RCC 7860 (cell line): ENCODE measurements around the gene ZBTB5.
A peak's percentile ranks its signal among the peaks of the same experiment; 100 is the strongest.
"Not testable (repeated sequence)": the region's sequence is repeated elsewhere in the genome, so short reads cannot be mapped to it uniquely, and the experiment has no call there.

Experiments
- DNase-seq: peaks from one replicate; pipeline ENCODE4 v3.0.0-alpha.2; 2015; ENCODE audit warnings: low spot score
- FAIRE-seq: peaks from 2 replicates; lab custom pipeline; 2012; peaks lifted over from hg19 to GRCh38; lab: Jason Lieb, UNC

Gene ZBTB5

DNA sequence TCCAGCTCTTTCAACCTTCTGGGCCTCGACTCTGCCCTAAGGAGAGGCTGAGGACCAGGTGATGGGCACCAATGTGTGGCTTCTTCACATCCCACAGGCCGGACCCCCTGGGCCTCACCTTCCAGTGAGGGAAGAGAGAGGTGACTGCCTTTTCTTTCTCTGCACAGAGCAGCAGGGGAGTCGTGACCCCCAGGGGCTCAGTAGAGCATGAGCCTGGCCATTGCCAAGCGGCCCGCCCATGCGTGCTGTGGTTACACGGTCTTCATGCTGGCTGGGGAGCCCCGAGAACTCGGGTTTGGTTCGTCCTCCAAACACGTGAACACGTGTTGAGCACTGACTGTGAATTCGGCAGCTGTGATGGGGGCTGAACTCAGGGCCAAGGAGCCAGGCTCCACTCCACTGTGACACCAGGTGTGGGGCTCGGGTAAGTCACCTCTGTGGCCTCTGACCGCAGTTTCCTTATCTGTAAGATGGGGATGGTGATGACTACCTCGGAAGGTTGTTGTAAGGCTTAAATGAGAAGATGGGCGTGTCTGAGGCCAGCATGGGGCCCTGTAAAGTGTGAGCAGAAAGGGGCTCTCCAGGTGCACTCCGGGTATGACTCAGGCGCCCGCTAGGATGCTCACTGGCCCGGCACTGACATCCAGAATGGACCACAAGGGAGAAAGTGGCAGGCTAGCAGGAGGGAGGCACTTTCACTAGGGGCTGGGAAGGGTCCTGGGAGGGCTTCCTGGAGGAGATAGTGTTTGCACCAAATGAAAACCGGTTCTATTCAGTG, 56.1 kb downstream of the ZBTB5 start:
- FAIRE-seq: no peak
- peak; percentile 31 for DNase-seq

DNA sequence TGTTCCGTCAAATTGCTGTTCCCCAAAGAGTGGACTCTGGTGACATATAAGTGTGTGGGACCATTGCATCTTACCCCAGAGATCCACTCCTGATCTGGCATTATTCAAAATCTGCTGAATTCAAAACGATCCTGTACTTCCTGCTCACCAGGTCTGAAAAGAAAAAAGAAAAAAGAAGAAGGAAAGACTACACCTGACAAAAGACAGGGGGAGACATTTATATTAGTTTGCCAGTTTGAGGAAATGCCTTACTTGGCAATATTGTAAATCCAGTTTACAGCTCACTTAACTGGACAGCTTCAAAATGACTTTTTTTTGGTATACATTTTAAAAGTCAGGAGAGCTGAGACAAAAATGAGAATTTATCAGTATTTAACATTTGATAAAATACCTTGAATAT, 57.8 kb downstream of the ZBTB5 start:
- DNase-seq (no peak), FAIRE-seq (no peak)

DNA sequence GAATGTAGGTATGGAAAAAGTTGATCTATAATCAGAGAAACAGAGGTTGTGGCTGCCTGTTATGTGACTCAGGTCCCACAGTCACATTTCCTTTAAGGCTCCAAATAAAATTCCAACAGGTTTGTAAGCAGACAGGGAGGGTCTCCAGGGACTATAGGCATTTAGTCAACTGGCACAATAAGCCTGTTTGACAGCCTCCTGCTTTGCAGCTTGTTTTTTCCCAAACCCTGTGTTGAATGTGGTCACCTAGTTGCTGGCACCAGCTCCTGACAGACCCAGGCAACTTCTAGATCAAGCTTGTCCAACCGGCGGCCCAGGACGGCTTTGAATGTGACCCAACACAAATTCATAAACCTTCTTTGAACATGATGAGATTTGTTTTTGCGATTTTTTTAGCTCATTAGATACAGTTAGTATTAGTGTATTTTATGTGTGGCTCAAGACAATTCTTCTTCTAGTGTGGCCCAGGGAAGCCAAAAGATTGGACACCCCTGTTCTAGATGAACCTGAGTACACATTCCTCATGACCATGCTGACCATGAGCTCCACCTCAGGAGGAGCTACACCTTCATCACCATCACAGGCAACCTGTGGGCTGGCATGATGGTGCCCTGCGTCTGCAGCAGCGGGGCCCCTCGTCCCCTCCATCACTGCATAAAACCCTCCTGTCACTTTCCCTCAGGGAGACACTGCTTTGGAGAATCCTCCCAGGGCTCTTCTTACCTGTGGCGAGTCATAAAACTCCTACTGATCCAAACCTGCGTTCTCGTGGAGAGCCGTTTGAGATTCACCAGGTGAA, 58.4 kb downstream of the ZBTB5 start:
- FAIRE-seq (no peak), DNase-seq (no peak)

DNA sequence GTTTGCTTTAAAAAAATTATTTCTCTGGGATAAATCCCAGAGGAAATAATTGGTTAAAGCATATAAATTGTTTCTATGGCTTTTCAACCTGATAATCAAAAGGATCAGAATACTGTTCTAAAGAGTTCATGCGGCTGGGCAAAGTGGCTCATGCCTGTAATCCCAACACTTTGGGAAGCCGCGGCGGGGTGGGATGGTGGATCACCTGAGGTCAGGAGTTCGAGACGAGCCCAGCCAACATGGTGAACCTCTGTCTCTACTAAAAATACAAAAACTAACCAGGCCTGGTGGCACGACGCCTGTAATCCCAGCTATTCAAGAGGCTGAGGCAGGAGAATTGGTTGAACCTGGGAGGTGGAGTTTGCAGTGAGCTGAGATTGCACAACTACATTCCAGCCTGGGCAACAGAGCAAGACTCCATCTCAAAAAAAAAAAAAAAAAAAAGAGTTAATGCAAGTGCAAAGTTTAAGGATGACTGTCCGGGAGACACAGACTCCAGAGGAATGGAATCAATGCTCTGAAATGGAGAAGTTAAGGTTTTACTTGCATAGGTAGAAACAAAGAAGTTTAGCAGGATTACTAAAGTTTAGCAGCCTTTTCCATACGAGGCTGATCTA, 59.4 kb downstream of the ZBTB5 start:
- no peak for DNase-seq
- no peak for FAIRE-seq

DNA sequence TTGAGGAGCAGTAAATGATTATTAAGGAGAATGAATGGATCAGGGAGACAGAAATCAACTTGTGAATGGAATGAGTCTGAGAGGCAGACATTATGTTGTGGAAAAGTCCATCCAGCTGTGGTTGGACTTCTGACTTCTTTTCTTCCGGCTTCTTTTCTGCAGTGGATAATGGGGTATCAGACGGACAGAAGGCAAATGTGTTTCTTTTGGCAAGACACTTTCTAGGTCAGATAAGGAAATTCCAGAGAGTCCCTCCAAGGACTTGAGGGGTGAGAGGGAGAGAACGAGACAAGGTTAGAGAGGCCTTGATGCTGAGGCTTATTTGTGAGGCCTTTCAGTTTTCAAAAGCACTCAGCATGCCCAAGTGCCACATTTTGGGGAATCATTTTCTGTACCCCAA, 59.9 kb downstream of the ZBTB5 start:
- no peak for DNase-seq
- no peak for FAIRE-seq

DNA sequence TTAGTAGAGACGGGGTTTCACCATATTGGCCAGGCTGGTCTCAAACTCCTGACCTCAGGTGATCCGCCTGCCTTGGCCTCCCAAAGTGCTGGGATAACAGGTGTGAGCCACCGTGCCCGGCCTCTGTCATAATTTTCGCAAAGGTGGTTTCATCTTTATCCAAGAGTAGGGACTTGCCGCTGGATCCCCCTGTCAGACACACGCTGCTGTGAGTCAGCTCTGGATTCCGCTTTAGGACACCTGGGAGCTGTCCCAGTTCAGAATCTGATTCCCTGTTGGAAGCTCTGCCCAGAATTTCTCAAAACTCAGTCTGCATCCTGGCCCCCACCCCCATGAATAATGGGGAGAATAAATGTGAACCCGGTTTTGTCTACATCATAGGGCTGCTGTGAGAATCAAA, 60.7 kb downstream of the ZBTB5 start:
- FAIRE-seq (no peak), DNase-seq (no peak)

DNA sequence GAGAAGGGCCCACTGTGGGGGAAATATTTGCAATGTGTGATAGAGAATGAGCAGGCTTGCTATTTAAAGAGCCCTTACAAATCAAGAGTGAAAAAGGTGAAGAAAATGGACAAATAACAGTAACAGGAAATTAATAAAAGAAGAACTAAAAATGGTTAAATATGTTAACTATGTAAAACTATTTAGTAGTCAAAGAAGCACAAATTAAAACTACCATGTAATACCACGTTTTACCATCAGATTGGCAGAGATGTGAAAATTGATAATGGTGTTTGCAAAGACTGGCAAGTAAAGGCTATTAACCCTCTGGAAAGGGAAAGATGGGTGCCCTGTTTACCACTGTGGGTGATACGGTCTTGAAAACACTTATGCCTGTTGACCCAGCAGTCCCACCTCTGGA, 65.9 kb downstream of the ZBTB5 start:
- FAIRE-seq (no peak), DNase-seq (no peak)

DNA sequence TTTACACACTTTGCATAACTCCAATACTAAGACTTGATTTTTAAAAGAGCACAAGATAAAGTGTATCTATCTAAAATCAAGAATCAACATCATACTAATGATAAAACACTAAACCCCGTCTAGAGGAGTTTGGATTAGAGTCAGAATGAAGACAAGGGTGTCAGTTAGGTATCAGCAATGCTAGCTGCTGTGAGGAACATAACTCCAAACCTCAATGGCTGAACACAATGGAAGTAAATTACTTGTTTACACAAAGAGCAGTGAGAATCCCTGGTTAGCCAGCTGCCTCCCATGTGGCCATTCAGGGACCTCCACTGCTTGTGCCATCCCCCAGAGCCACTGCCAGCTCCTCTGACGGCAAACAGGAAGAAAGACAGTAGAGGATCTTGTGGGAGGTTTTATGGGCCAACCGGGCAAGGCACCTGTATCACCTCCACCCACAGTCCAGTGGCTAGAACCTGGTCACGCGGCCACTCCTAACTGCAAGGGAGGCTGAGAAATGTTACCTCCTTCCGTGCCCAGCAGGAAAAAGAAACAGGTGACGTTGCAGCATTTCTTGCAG, 66.7 kb downstream of the ZBTB5 start:
- FAIRE-seq (no peak), DNase-seq (no peak)

DNA sequence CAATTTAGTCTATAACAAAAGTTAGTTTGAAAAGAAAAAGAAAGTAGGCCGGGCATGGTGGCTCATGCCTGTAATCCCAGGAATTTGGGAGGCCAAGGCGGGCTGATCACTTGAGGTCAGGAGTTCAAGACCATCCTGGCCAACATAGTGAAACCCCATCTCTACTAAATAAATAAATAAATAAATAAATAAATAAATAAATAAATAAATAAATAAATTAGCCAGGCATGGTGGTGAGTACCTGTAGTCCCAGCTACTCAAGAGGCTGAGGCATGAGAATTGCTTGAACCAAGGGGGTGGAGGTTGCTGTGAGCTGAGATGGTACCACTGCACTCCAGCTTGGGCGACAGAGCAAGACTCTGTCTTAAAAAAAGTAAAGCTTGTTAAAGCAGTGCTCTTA, 67.3 kb downstream of the ZBTB5 start:
- not testable (repeated sequence) for DNase-seq, FAIRE-seq

DNA sequence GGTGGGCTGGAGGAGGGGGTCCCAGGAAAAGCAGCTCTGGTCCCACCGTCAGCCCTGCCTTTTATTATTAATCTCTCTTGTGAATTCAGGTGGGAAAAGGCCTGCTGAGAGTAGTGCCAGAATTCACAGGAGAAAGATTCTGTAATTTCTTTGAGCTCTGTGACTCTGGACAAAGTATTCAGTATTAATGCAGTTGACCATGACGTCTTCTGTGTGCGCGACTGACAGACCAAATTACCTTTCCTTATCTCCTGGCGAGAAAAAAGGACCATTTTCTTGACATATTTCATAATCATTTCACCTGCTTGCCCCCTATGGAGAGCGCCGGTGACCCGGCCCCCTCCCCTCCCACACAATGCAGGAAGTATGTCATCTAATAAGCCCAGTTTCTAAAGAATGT, 69.6 kb downstream of the ZBTB5 start:
- DNase-seq (no peak), FAIRE-seq (no peak)

DNA sequence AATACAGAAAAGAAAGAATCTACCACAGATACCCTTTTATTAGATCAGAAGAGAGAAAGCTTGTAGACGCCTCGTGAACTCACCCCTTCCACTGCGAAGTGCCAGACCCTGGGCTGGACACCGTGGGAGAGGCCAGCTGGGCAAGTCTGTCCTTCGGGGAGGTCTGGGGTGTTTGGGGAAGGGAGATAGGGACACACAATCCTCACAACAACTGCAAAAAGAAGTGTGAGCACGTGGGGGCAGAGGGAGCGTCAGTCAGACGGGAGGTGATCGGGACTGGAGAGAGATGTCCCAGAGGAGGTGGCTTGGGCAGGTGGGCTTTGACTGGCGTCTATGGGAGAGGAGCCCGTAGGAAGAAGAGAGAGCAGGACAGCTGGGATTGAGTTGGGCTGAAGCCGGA, 70.0 kb downstream of the ZBTB5 start:
- no peak for FAIRE-seq
- DNase-seq: no peak

DNA sequence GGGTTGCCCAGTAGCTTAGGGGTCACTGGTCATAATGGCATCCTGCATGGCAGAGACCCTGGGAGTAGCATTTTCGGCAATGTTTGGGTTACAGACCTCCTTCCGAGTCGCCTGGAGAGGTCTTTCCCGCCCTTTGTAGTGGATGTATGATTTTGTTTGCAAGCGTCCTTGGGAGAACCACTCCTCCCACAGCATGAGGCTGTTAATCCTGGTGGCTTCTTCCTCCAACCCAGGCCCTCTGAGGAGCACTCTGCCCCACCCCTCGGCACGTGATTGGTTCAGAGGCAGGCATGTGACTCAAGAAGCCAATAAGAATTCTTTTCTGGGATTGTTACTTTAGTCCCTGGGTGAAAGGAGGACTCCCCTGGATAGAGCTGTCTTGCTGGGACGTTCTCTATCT, 73.0 kb downstream of the ZBTB5 start:
- DNase-seq (no peak), FAIRE-seq (no peak)

DNA sequence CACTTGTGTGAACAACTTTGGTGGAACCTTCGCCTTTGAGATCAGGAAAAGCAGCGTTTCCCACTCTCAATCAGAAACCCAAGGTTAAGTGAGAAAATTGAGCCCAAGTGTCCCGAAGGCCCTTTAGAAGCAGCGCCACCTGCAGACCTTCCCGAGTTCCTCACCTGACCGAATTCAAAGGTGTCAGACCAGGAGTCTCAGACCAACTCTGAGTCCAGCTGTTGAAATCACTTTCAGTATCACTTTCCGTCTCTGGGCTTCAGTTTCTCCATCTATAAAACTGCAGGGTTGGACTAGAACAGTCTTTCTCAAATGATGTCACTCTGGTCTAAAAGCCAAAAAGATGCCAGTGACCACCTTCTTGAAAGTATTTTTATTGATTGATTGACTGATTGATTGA, 74.5 kb downstream of the ZBTB5 start:
- FAIRE-seq (no peak), DNase-seq (peak; percentile 14)
